ENCODE measurements around the gene ZNF467.

- TF ChIP-seq CTCF (IDR thresholded peaks at IDR 0.05; ENCODE audit: insufficient read depth, low read length) (no peak), POLR2AphosphoS5 (IDR thresholded peaks at IDR 0.05; ENCODE audit: low read depth) (no peak), GABPA (IDR thresholded peaks at IDR 0.05; ENCODE audit: low read depth) (no peak)
These were observed 21.7 kb upstream of the ZNF467 start for GRCh38 chr7:149795126-149795525.
